Peyer's patch (tissue), 4 donors: Measurements from ENCODE around the gene DNAJC7.

ENCODE experiments used
- POLR2A ChIP-seq, 2 donors: fragments of 450-650 bp; IDR thresholded peaks; one replicate each; pipeline ENCODE4 v1.5.1; 2017; ENCODE audit warnings: antibody characterized with exemption in 2 of 2, mild to moderate bottlenecking in 2 of 2, moderate library complexity in 2 of 2
- TF ChIP-seq, protein P1 (sequence below), 6 experiments: fragments of 450-650 bp in 4 of 6; fragments of 200-600 bp in 2 of 6; sonication (generic) in 1 of 6; IDR thresholded peaks; one replicate each; pipeline ENCODE4 v1.5.1; 2017 to 2019; ENCODE audit warnings: antibody characterized with exemption in 6 of 6, mild to moderate bottlenecking in 3 of 6, moderate library complexity in 1 of 6

DNA sequence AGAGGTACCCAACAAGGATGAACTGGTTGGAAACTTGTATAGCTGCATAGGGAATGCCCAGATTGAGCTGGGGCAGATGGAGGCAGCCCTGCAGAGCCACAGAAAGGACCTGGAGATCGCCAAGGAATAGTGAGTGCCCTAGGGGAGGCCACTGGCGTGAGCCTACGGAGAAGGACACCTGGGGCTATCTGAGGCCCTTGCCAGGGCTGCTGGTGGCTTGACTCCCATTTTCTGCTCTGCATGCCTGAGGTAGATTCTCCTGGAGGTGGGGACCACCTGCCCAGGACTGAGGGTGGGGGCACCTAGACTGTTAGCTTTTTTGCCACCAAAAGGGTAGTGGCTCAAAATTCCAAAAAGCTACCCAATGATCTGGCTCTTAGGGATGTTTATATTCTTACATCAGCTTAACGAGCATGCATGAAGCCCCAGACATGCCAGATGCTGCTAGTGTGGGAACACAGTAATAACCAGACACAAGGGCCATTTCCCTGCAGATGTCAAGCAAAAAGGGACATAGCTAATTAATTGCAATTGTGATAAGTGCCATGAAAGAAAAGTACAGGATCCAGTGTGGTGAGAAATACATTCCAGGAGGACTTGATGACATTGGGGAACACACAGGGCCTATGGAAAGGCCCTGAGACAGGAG, 78.1 kb downstream of the DNAJC7 start:
- TF ChIP-seq, protein P1, sequence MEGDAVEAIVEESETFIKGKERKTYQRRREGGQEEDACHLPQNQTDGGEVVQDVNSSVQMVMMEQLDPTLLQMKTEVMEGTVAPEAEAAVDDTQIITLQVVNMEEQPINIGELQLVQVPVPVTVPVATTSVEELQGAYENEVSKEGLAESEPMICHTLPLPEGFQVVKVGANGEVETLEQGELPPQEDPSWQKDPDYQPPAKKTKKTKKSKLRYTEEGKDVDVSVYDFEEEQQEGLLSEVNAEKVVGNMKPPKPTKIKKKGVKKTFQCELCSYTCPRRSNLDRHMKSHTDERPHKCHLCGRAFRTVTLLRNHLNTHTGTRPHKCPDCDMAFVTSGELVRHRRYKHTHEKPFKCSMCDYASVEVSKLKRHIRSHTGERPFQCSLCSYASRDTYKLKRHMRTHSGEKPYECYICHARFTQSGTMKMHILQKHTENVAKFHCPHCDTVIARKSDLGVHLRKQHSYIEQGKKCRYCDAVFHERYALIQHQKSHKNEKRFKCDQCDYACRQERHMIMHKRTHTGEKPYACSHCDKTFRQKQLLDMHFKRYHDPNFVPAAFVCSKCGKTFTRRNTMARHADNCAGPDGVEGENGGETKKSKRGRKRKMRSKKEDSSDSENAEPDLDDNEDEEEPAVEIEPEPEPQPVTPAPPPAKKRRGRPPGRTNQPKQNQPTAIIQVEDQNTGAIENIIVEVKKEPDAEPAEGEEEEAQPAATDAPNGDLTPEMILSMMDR (IDR thresholded peaks at IDR 0.05) = no peak
- TF ChIP-seq POLR2A (IDR thresholded peaks at IDR 0.05) = no peak
